Stomach (tissue), 9 donors: ENCODE measurements around the gene PDXK. TPM values are rescaled to one million over a fixed set of nuclear protein-coding genes. Genes with fewer than 3 reads are reported as not detected.
A peak's percentile ranks its signal among the peaks of the same experiment; 100 is the strongest.

Source experiments
- DNase-seq, 2 donors: peaks; one replicate each; pipeline versions ENCODE4 v3.0.0 to v3.0.0-alpha.2; 2013 to 2019
- H3K27ac ChIP-seq, 5 donors: fragments of 200-600 bp in 4 of 5; sonication (generic) in 4 of 5; one replicate each; pipeline ENCODE4 v1.5.1; 2013 to 2019; ENCODE audit warnings: mild to moderate bottlenecking in 1 of 5, moderate library complexity in 1 of 5
- H3K27me3 ChIP-seq, 3 donors: fragments of 200-600 bp; sonication (generic); one replicate each; pipeline ENCODE4 v1.5.1; 2017 to 2019; ENCODE audit warnings: mixed run types in 1 of 3
- H3K36me3 ChIP-seq, 4 donors: fragments of 200-600 bp; sonication (generic); 1 replicate in 3 of 4; 2 replicates in 1 of 4; pipeline ENCODE4 v1.5.1; 2016 to 2019
- H3K4me1 ChIP-seq, 4 donors: fragments of 200-600 bp; sonication (generic); one replicate each; pipeline ENCODE4 v1.5.1; 2016 to 2019
- H3K4me3 ChIP-seq, 4 donors: fragments of 200-600 bp; sonication (generic) in 3 of 4; one replicate each; pipeline ENCODE4 v1.5.1; 2016 to 2019; ENCODE audit warnings: mild to moderate bottlenecking in 1 of 4
- H3K9me3 ChIP-seq, 4 donors: fragments of 200-600 bp; sonication (generic); one replicate each; pipeline ENCODE4 v1.5.1; 2016 to 2019
- EP300 ChIP-seq: sonication (generic); formaldehyde crosslinking; IDR thresholded peaks from one replicate; pipeline ENCODE4 v1.6.1; 2017; ENCODE audit warnings: antibody characterized with exemption
- POLR2A ChIP-seq, 4 donors: fragments of 450-650 bp; IDR thresholded peaks; one replicate each; pipeline ENCODE4 v1.6.1; 2016; ENCODE audit warnings: antibody characterized with exemption in 4 of 4, control low read depth in 2 of 4, mild to moderate bottlenecking in 1 of 4, moderate library complexity in 1 of 4
- POLR2AphosphoS5 ChIP-seq, 3 donors: sonication (generic); formaldehyde crosslinking; IDR thresholded peaks; one replicate each; pipeline ENCODE4 v1.6.1; 2016; ENCODE audit warnings: antibody characterized with exemption in 3 of 3
- WGBS, 5 donors: extraction: QIAGEN DNeasy Blood & Tissue Kit in 3 of 5; methylation state at CpG; one replicate each; pipeline versions ENCODE4 v1.1.5 to v1.1.7; 2013 to 2018; 5-methylcytosine and 5-hydroxymethylcytosine counted together
- intact Hi-C: fragments of 100-400 bp; cut with DNase I; formaldehyde crosslinking; loops from one replicate; pipeline ENCODE4 v1.15.1; 2023; ENCODE audit warnings: low total_unique reads
- polyA plus RNA-seq, 3 donors: library from polyadenylated mRNA; stranded (reverse); fragments of 200-250 nt; gene quantifications; one replicate each; pipeline ENCODE4 v1.2.3, GENCODE V29; 2013
- total RNA-seq, 5 donors: library from RNA; depleted of rRNA; stranded (reverse); fragments of >200 nt; gene quantifications; one replicate each; pipeline versions ENCODE4 v1.1.0 to v1.2.3, GENCODE V29; 2014 to 2016
- TF ChIP-seq, protein P1 (sequence below), 7 experiments: fragments of 450-650 bp in 4 of 7; fragments of 200-600 bp in 3 of 7; sonication (generic) in 3 of 7; IDR thresholded peaks; one replicate each; pipeline ENCODE4 v1.5.1; 2016 to 2019; ENCODE audit warnings: antibody characterized with exemption in 7 of 7, control low read depth in 2 of 7, mild to moderate bottlenecking in 1 of 7
- donor health status: healthy with polysubstance abuse.
- donor health status: Bipolar disorder and iron deficiency.
- donor health status: healthy.

Gene PDXK
- total and polyA plus RNA-seq, 8 donors: 36.7 to 139 (median 52.3) TPM

DNA sequence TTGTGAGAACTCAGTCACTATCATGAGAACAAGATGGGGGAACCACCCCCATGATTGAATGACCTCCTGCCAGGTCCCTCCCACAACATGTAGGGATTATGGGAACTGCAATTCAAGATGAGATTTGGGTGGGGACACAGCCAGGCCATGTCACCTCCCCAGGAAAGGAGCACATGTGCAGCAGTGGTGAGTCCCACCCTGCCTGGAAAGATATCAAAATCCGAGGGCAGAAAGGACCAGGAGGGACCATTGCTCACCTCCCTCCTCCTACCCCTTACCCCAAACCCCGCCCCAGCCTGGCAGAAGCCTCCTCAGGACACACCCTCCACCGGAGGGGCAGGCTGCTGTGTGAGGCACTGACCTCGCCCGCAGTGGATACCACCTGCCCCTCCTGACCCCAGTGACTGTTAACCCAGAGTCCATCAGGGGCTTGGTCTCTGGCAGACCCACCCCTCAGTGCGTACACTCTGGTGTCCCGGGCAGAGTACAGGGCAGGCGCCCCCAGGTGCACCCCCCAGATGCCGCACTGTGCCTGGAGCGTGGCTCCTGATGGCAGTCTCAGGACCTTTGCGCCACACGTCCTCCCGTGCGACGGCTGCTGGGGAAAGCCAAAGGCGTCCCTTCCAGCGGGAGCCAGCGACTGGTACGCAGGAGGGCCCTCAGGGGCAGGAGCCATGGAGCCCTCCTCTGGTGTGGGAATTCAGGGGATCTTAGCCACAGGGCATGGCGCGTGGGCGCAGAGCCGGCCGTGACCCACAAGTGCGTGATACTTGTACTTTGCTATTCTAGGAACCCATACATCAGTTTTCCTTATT, 20.9 kb downstream of the PDXK start:
- TF ChIP-seq EP300 (no peak), POLR2AphosphoS5 (IDR thresholded peaks at IDR 0.05) (no peak), POLR2A (IDR thresholded peaks at IDR 0.05) (no peak)
- TF ChIP-seq, protein P1, sequence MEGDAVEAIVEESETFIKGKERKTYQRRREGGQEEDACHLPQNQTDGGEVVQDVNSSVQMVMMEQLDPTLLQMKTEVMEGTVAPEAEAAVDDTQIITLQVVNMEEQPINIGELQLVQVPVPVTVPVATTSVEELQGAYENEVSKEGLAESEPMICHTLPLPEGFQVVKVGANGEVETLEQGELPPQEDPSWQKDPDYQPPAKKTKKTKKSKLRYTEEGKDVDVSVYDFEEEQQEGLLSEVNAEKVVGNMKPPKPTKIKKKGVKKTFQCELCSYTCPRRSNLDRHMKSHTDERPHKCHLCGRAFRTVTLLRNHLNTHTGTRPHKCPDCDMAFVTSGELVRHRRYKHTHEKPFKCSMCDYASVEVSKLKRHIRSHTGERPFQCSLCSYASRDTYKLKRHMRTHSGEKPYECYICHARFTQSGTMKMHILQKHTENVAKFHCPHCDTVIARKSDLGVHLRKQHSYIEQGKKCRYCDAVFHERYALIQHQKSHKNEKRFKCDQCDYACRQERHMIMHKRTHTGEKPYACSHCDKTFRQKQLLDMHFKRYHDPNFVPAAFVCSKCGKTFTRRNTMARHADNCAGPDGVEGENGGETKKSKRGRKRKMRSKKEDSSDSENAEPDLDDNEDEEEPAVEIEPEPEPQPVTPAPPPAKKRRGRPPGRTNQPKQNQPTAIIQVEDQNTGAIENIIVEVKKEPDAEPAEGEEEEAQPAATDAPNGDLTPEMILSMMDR (IDR thresholded peaks at IDR 0.05): no peak

DNA sequence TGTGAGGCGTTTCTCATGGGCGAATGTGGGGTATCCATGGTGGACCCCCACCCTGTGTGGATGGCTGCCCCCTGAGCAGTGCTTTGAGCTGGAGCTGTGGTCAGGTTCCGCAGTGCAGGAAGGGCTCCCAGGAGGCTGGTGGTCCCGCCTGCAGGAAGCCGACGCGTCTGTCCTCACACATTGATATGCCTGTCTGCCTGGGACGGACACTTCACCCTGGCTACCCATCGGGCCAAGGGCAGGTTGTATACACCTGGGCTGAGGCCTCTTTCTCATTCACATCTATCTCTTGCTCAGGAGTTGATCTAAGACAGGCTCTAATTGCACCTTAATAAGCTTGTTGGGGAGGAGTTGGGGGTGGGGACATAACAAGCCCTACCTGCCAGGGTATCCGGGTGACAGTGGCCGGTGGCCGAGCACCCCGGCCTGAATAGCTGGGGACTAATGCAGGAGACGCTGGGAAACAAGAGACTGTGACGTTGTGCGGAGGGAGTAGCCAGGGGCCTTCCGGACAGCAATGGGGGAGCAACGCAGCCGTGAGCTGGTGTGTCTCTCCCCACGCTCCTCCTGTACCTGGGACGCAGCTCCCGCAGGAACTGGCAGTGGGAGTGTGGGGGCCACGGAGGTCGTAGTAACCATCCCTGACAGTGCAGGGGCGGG, 21.7 kb downstream of the PDXK start:
- Histone ChIP-seq H3K4me1 (peaks cover 0 to 20% (median 10%) of the 10 kb centered on the region in 4 donors), H3K4me3 (no peak overlapping the region), H3K27ac (peak overlapping the region; percentile 66 to 85 (median 71)), H3K36me3 (peaks cover 12 to 81% (median 60%) of the 10 kb centered on the region in 4 donors), H3K27me3 (no peaks in the 10 kb centered on the region), H3K9me3 (no peaks in the 10 kb centered on the region)
- intact Hi-C loops: no loop called here
- DNase-seq: peak; percentile 68 to 95
- WGBS, 5 donors: 30 to 54% (median 41%) methylated on average over 8 to 25 of the region's 25 CpGs
- TF ChIP-seq POLR2AphosphoS5 (IDR thresholded peaks at IDR 0.05): peak in 1 of 3 donors; percentile 14
- TF ChIP-seq EP300: no peak
- no peak for TF ChIP-seq POLR2A (IDR thresholded peaks at IDR 0.05)
- TF ChIP-seq, protein P1 (IDR thresholded peaks at IDR 0.05): no peak

More for the DNA sequence above, 20.9 kb downstream of the PDXK start:
- H3K9me3 ChIP-seq: no peaks in the 10 kb centered on the region
- intact Hi-C loops: no loop called here
- H3K36me3 ChIP-seq: peaks cover 10 to 81% (median 57%) of the 10 kb centered on the region in 4 donors
- WGBS, 5 donors: 56 to 90% (median 88%) methylated on average over 5 to 25 of the region's 25 CpGs
- DNase-seq: peak in 1 of 2 donors; percentile 50
- peak overlapping the region in 3 of 5 donors; percentile 68 to 85 (median 72) for H3K27ac ChIP-seq
- H3K27me3 ChIP-seq: no peaks in the 10 kb centered on the region
- peaks cover 0 to 25% (median 14%) of the 10 kb centered on the region in 4 donors for H3K4me1 ChIP-seq
- H3K4me3 ChIP-seq: no peak overlapping the region

DNA sequence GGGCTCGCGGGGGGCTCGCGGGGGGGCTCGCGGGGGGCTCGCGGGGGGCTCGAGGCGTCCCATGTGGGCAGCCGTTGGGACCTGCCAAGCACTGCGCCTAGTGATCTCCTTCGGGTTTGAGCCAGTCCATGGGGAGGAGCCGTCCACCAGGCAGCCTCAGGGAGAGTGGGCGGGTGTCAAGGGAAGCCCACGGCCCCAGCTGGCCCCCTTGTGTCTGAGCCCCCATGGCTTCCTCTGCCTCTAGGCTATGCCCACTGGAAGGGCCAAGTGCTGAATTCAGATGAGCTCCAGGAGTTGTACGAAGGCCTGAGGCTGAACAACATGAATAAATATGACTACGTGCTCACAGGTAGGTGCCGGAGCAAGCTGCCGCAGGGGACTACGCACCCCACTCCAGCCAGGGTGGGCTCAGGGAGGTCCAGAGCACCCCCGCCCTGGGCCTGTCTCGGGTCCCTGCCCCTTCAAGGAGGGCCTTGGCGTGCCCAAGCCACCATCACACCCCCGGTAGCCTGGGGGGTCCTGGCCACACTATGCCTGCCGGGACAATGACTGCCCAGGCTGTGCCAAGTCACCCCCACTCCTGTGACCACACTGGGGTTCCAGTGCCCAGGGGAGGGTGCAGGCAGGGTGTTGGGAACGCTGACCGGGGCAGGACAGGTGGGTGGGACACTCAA, 22.6 kb downstream of the PDXK start:
- TF ChIP-seq POLR2AphosphoS5 (IDR thresholded peaks at IDR 0.05) (no peak), EP300 (no peak), POLR2A (IDR thresholded peaks at IDR 0.05) (no peak)
- TF ChIP-seq, protein P1 (IDR thresholded peaks at IDR 0.05): no peak
- 58 to 84% (median 81%) methylated on average over 13 to 22 of the region's 28 CpGs for WGBS, 5 donors
- H3K36me3 ChIP-seq: peaks cover 22 to 81% (median 62%) of the 10 kb centered on the region in 4 donors
- H3K4me3 ChIP-seq: no peak overlapping the region
- peak in 1 of 2 donors; percentile 68 for DNase-seq
- intact Hi-C loops: no loop called here
- peaks cover 0 to 20% (median 10%) of the 10 kb centered on the region in 4 donors for H3K4me1 ChIP-seq
- no peaks in the 10 kb centered on the region for H3K27me3 ChIP-seq
- no peaks in the 10 kb centered on the region for H3K9me3 ChIP-seq
- H3K27ac ChIP-seq: peak overlapping the region in 1 of 5 donors; percentile 59

DNA sequence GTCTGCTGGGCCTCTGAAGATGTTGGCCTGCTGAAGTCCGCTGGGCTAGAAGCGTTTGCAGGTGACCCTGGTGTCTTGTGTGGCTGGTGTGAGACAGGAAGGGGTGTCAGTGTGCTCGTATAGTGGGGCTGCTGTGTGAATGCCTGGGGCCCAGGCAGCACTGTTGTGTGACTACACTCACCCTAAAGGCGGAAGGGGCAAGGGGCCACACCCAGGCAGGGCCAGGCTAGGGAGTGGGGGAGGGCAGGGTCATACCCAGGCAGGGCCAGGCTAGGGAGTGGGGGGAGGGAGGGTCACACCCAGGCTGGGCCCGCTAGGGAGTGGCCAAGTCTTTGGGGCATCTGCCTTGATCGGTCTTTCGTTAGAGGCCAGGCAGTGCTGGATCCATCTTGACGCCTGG, 25.0 kb downstream of the PDXK start:
- intact Hi-C loops: no loop called here
- Histone ChIP-seq H3K4me3 (no peak overlapping the region), H3K36me3 (peaks cover 36 to 81% (median 72%) of the 10 kb centered on the region in 4 donors), H3K9me3 (no peaks in the 10 kb centered on the region), H3K27me3 (no peaks in the 10 kb centered on the region), H3K27ac (no peak overlapping the region), H3K4me1 (peaks cover 0 to 9% (median 6%) of the 10 kb centered on the region in 4 donors)
- DNase-seq: no peak
- no peak for TF ChIP-seq POLR2AphosphoS5 (IDR thresholded peaks at IDR 0.05)
- WGBS, 5 donors: 87 to 95% (median 93%) methylated on average over 3 to 8 of the region's 8 CpGs
